Measurements from ENCODE around the gene NUBP1. TPM values are rescaled to one million over a fixed set of nuclear protein-coding genes. Genes with fewer than 3 reads are reported as not detected.

NUBP1 gene
- total and polyA plus RNA-seq, 9 of the 15 experiments (the other 6 are each of a cell fraction or from before 2014, with no cell fraction given) = 17.2 to 55.1 (median 35.6) TPM

DNA sequence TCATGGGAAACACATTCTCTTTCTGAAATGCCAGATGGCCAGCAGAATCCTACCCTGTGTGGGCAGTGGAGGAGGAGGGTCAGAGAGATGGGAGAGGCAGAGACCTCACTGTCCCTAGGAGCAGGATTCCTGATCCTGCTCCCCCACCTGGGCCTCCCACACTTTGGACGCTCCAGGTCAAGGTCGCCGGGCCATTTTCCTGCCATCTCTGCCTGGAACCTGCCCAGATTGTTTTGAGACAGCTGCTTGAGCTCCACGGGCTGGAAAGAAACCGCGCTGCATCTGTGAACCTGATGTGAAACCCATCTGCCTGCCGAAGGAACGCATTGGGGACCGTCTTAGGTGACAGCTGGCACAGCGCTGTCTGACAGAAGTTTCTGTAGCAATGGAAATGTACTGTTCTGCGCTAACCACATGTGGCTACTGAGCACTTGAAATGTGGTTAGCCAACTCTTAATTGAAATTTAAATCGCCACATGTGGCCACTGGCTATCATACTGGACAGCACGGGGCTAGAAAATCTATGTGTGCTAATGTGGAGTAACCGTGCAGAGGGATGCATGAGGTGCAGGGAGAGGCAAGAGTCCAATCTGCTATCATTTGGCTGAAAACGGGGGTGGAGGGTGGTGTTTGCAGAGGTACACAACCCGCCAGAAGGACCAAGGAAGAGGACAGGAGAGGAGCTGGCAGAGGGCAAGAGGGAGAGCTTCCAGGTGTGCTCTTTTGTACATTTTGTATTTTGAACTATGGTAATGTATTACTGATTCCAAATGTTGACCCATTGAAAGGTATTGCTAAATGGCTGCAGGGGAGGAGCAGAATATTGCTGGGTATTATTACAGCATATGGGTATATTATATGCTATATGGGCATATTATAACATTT, 15.4 kb upstream of the NUBP1 start (continued):
- no peak for TF ChIP-seq FOXA3 (CRISPR knock-in tag; conservative IDR thresholded peaks at IDR 0.05 in 1 of 2, IDR thresholded peaks at IDR 0.05 in 1 of 2)
- TF ChIP-seq SETDB1 (IDR thresholded peaks at IDR 0.05; ENCODE audit: low read length) = no peak
- TF ChIP-seq RB1 (IDR thresholded peaks at IDR 0.05; ENCODE audit: low read depth) = no peak
- no peak for TF ChIP-seq BRD4 (IDR thresholded peaks at IDR 0.05)

DNA sequence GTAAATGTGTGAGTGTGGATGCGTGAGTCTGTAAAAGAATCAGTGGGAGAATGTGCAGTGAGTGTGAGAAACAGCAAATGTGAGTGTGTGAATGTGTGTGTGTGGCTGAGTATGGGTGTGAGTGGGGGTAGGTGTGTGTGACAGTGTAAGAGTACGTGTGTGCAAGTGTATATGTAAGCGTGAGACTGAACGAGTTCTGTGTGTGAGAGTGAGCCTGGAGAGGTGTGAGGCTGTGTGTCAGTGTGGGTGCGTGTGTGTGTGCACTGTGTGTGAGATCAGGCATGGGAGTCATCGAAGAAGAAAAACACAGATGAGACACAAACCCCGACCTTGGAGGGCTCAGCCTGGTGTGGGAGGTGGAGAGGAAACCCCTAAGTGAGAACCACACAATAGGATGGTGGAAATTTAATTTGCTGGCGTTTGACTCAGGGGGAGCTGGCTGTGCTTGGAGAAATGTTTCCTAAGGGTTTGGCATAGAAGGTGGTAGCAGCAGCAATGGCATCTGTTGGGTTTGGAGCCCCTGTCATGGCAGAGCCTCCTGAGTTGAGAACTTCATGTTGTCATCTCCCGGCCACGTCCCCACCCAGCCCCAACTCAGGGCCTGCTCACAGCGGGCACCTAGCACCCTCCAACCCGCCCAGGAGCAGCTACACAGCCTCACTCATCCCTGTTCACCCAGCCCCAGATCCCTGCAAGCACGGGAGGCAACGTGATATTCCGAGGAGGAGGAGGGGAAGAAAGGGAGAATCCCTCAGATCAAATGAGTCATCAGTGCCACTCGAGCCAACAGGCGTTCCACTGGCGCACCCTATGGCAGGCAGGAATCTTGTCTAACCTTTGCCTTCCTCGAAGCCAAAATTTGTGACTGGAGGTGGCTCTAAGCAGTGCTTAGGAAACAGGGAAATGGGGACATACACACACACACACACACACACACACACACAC, 14.3 kb upstream of the NUBP1 start:
- no peaks in the 10 kb centered on the region for H3K36me3 ChIP-seq (ENCODE audit: control insufficient read depth, insufficient read depth, low read length)
- H3K9ac ChIP-seq (ENCODE audit: insufficient read depth in 1 of 2, low read depth in 2 of 2, low read length in 2 of 2) = peak overlapping the region in 1 of 2 experiments; percentile 58; a peak in 2 of 4 replicates
- no peak for ATAC-seq
- peaks cover 13 to 33% of the 10 kb centered on the region in 2 experiments for H3K27me3 ChIP-seq (ENCODE audit: control insufficient read depth in 2 of 2, insufficient read depth in 2 of 2, low read length in 2 of 2)
- no peaks in the 10 kb centered on the region for H3K79me2 ChIP-seq (ENCODE audit: control insufficient read depth, insufficient read depth, low read length)
- WGBS (ENCODE audit: insufficient coverage, low coverage, missing lambda C conversion rate) = 4% methylated on average over 18 of the region's 19 CpGs
- no peaks in the 10 kb centered on the region for H3K9me1 ChIP-seq (ENCODE audit: control insufficient read depth, insufficient read depth, low read length)
- DNase-seq (ENCODE audit: extremely low read depth in 1 of 4, low spot score in 3 of 4) = no peak
- no peak overlapping the region for H3K4me2 ChIP-seq (ENCODE audit: insufficient read depth, low read length)
- no peak overlapping the region for H2AFZ ChIP-seq (ENCODE audit: low read depth, low read length)
- in situ Hi-C loops (cut with MboI) = no loop called here
- no peaks in the 10 kb centered on the region for H3K9me3 ChIP-seq (replicated peaks; ENCODE audit: control insufficient read depth, insufficient read depth, low read depth, low read length)
- no peak overlapping the region for H3K4me3 ChIP-seq
- no peaks in the 10 kb centered on the region; a peak in 1 of 5 replicates for H3K4me1 ChIP-seq (replicated peaks in 1 of 2; ENCODE audit: control insufficient read depth in 2 of 2, insufficient read depth in 2 of 2, low read length in 2 of 2)
- H3K27ac ChIP-seq (ENCODE audit: extremely low read depth, low read depth, low read length) = no peak overlapping the region
- ChIA-PET CTCF (ENCODE audit: low intra/inter-chr PET ratio) (no interaction called here), POLR2A (interaction anchor here (1.1 kb wide), 1 partner anchor 13 kb away, joined by 4 read pairs; no protein-coding TSS in a partner anchor)
- intact Hi-C loops (cut with micrococcal nuclease) = loop anchor here (10.0 kb wide), 2 partner anchors 65 to 475 kb away; no protein-coding TSS in a partner anchor
- BruUV-seq (replicated peaks) = no TSS peak
- no peak for FAIRE-seq
- H4K20me1 ChIP-seq (replicated peaks; ENCODE audit: control insufficient read depth, insufficient read depth, low read length) = no peaks in the 10 kb centered on the region
- TF ChIP-seq, protein P1, sequence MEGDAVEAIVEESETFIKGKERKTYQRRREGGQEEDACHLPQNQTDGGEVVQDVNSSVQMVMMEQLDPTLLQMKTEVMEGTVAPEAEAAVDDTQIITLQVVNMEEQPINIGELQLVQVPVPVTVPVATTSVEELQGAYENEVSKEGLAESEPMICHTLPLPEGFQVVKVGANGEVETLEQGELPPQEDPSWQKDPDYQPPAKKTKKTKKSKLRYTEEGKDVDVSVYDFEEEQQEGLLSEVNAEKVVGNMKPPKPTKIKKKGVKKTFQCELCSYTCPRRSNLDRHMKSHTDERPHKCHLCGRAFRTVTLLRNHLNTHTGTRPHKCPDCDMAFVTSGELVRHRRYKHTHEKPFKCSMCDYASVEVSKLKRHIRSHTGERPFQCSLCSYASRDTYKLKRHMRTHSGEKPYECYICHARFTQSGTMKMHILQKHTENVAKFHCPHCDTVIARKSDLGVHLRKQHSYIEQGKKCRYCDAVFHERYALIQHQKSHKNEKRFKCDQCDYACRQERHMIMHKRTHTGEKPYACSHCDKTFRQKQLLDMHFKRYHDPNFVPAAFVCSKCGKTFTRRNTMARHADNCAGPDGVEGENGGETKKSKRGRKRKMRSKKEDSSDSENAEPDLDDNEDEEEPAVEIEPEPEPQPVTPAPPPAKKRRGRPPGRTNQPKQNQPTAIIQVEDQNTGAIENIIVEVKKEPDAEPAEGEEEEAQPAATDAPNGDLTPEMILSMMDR (IDR thresholded peaks at IDR 0.05 in 2 of 3, conservative IDR thresholded peaks at IDR 0.05 in 1 of 3; ENCODE audit: insufficient read depth in 2 of 3, low read depth in 1 of 3, low read length in 3 of 3) = peak in 1 of 3 experiments; percentile 27; a peak in 1 of 6 replicates
- peak; percentile 6; the same call in 1 of the 2 replicates for TF ChIP-seq BHLHE40 (IDR thresholded peaks at IDR 0.05; ENCODE audit: low read length)

Measured in K562 (cell line).